Brain pericyte (primary cell): Measurements from ENCODE around the gene CNEP1R1.
"Not testable (repeated sequence)": the region's sequence is repeated elsewhere in the genome, so short reads cannot be mapped to it uniquely, and the experiment has no call there.

ENCODE experiments used
- DNase-seq: peaks from one replicate; pipeline ENCODE4 v3.0.0-alpha.2; 2012; ENCODE audit warnings: low read depth, low spot score

Gene CNEP1R1, protein sequence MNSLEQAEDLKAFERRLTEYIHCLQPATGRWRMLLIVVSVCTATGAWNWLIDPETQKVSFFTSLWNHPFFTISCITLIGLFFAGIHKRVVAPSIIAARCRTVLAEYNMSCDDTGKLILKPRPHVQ

DNA sequence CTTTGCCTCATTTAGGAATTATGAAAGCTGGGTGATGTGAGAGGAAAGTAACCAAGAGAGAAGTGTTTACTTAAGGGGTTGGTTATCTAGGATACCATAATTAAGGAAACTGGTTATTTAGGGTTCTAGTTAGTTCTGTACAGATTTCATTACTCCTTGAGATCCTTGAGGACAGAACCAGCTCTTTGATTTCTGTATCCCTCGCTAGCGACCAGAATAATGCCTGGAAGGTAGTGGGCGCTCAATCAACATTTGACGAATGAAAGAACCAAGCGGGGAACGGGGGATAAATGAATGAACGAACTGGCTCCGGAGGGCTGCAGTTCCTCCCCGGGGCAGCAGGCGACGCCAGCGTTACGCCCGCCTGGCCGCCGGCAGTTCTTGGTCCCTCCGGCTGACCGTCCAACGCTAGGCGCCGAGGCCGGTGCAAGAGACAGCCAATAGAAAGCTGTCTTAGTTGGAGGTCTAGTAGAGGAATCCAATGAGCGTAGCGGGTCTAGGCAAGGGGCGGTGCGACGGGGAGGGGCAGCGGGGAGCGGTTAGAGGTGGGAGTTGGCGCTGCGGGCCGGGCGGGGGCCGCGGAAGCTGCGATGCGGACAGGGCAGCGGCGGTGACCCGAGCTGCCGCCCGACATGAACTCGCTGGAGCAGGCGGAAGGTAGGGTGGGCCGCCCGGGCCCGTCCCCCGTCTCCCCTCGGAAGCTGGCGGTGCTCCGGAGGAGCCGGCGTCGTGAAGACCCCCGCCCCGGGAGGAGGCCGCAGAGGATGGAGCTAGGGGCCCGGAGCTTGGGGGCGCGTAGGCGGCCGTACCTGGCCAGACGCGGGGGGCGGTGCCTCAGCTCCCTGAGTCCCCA is at the start of gene CNEP1R1:
Gene CNEP1R1 (plus strand): TSS at position 542 of the 853 bp plus-strand sequence. CDS start 91 bp downstream, at position 633.
- DNase-seq = peak; percentile 95

DNA sequence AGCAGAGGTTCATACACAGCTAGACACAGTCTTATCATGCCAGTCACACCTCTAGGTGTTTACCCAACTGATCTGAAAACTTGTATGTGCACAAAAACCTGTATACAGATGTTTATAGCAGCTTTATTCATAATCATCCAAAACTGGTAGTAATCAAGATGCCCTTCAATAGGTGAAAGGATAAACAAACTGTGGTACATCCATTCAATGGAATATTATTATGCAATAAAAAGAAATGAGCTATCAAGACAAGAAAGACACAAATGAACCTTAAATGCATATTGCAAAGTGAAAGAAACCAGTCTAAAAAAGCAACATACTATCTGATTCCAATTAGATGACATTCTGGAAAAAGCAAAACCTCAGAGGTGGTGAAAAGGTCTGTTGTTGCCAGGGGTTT is 47.6 kb upstream of the CNEP1R1 start:
- no peak for DNase-seq

DNA sequence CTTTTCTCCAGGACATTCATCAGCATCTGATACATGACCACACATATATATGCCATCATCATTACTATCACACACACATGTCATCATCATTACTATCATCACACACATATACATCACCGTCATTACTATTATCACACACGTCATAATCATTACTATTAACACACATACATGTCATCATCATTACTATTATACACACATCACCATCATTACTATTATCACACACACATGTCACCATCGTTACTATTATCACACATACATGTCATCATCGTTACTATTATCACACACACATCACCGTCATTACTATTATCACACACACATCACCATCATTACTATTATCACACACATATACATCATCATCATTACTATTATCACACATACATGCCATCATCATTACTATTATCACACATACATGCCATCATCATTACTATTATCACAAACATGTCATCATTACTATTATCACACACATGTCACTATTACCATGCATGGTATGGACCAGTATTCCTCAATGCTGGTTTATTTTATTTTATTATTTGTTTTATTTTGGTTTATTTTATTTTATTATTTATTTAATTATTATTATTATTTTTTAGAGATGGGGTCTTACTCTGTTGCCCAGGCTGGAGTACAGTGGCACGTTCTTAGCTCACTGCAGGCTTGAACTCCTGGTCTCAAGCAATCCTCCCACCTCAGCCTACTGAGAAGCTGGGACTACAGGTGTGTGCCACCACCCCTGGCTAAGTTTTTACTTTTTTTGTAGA is 46.3 kb upstream of the CNEP1R1 start:
- no peak for DNase-seq

DNA sequence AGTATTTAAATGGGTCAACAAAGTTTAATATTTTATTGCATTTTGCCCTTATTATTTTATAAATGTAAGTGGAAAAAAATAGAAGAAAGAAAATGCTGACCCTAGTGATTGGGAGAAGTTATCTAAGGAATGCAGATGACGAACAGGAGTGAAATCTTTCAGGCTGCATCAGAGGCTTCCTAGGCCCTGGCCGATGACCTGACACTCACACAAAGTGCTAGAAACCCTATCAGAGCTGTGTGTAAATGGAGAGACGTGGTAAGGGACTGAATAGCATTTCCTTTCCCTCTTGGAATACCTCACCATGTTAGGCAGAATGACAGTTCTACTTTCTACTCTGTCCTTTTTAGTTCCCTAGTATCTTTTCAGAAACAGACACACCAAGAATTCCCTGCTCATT is 44.9 kb upstream of the CNEP1R1 start:
- no peak for DNase-seq

DNA sequence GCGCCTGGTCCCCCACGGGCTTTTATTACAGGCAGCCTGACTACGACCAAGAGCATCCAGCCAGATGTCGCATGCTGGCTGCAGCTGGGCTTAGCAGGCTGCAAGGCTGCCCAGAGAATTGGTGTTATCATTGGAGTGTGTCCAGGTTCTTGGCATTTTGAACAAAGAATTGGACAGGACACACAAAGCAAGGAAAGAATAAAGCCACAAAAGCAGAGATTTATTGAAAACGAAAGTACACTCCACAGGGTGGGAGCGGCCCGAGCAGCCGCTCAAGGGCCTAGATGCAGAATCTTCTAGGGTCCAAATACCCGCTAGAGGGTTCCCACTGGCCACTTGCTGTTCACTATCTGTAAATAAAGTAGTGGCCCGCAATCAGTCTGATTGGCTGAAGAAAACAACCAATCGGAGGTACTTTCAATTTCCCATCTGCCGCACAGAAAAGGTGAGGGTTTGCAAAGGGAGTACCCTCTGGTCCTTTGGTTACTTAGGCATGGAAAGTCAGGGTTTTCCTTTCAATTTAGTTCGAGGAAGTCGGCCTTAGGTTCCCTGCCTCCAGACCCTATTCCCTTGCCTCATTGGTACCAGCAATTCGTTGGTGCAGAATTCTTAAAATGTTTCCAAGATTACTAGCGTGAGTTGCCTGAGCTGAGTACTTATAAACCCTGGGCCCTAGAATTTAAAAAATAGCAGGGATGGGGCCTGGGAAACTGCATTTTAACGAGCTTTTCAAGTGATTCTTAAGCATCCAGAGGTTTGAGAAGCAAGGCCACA is 38.5 kb upstream of the CNEP1R1 start:
- DNase-seq = peak; percentile 36

DNA sequence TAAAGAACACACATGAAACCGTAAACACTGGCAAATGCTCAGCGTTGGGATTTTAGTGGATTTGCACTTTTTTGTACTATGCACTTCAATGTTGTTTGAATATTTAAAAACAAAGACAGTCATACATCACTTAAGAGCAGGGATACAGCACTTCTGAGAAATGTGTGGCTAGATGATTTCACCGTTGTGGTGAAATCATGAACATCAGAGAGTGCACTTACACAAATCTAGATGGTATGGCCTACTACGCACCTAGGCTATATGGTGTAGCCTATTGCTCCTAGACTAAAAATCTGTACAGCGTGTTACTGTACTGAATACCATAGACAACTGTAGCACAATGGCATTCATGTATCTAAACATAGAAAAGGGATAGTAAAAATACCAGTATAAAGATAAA is 37.6 kb upstream of the CNEP1R1 start:
- no peak for DNase-seq

DNA sequence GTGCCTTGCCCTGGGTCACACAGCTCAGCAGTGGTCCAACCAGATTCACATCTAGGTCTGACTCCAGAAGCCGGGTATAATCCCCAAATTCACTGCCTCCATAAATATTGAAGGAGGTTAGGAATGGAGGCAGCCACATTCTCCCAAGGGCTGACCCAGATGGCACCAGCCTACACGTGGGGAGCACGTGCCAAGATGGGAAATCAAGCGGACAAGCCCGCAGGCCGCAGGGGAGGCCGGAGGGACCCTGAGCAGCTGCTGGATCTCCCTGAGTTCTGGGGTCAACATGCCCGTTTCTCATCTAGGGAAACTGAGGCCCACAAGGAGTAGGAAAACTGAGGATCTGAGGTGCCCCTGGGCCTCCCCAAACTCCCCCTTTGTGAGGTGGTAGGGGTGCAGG is 32.2 kb upstream of the CNEP1R1 start:
- no peak for DNase-seq

DNA sequence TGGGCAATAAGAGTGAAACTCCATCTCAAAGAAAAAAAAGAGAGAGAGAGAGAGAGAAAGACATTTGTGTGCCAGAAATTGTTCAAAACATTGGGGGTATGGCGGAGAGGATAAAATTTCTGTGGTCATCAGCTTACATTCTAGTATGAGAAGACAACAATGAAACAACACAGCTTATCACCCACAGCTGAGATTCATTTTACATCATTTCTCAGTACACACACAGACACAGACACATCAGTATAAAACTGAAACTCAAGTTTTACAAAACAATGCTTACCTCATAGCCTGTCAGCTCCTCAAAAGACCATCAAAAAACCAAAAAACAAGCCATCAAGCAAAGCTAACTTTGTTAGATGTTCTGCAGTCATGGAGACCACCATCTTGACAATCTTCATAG is 31.4 kb upstream of the CNEP1R1 start:
- no peak for DNase-seq

DNA sequence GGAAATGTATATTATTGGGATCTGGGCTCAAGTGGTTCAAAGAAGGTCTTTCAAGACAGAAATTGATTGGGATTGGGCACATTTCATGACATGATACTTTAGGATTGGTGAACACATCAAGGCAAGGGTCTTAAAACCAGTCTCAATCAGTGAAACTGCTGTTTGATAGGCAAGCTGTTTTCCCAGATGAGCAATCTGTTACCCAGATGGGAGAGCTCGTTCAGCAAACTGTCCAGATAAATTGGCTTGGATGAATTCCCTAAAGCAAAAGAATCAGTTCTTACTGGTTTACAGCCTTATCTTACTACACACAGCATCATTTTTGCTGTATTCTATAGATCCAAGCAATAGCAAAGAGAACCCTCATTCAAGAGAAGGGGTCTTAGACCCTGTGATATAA is 31.0 kb upstream of the CNEP1R1 start:
- no peak for DNase-seq

DNA sequence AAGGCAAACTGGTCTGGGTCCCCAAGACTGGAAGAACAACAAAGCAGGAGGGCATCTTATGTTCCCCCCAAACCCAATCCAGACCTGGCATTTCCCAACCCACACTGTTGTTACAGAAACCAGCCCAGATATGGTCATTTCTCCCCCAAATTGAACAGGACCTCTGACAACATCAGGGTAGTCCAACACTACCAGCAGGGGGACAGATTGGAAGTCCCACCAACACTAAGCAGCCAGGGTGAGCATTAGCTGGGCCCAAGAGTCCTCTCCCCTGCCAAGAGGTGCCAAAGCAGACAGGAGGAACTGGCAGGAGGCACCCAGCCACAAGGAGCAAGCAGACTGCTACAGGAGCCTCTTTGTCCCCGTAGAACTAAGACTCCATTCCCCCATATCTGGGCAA is 29.3 kb upstream of the CNEP1R1 start:
- no peak for DNase-seq

DNA sequence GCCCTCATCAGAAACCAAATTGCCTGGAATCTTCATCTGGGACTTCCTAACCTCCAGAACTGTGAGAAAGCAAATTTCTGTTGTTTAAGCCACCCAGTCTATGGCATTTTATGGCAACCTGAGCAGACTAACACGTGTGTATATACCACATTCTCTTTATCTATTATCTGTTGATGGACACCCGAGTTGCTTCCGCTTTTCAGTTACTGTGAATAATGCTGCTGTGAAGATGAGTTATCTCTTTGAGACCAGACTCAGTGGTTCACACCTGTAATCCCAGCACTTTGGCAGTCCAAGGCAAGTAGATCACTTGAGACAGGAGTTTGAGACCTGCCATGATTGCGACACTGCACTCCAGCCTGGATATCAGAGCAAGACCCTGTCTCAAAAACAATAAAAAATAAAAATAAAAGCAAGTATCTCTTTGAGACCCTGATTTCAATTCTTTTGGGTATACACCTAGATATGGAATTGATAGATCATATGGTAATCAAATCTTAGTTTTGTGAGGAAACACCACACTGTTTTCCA is 27.2 kb upstream of the CNEP1R1 start:
- DNase-seq = no peak

DNA sequence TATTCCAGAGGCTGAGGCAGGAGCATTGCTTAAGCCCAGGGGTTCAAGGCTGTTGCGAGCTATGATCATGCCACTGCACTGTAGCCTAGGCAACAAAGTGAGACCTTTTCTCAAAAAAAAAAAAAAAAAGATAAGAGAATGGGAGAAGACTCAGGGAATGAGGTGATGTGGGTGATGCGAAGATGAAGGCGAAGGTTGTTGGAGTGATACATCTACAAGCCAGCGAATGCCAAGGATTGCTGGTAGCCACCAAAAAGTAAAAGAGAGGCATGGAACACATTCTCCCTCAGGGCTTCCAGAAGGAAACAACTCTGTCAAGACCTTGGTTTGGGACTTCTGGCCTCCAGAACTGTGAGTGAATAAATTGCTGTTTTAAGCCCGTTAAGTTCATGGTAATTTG is 26.0 kb upstream of the CNEP1R1 start:
- no peak for DNase-seq

DNA sequence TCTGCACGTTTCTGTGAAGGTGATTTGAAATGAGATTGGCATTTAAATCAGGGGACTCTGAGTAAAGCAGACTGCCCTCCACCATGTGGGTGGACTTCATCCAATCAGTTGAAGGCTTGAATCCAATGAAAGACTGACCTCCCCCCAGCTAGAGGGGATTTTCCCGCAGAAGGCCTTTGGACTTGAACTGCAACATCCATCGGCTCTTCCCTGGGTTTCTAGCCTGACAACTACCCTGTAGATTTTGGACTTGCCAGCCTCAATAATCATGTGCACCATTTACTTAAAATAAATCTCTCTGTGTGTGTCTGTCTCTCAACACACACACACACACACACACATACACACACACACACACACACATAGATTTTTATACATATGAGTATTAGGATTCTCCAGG is 23.9 kb upstream of the CNEP1R1 start:
- DNase-seq = no peak

DNA sequence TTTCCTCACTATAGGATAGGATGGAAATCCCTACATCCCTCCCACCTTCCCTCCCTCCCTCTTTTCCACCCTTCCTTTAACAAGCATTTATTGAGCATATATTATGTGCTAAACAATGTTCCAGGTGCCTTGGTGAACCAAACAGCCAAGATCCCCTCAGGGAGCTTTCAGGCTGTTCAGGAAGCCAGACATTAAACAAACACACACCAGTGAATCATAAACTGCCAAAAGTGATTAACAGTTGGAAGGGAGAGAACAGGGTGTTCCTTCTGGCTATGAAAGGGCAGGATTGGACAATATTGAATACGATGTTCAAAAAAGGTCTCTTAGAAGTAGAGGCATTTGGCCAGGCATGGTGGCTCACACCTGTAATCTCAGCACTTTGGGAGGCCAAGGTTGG is 22.8 kb upstream of the CNEP1R1 start:
- no peak for DNase-seq

DNA sequence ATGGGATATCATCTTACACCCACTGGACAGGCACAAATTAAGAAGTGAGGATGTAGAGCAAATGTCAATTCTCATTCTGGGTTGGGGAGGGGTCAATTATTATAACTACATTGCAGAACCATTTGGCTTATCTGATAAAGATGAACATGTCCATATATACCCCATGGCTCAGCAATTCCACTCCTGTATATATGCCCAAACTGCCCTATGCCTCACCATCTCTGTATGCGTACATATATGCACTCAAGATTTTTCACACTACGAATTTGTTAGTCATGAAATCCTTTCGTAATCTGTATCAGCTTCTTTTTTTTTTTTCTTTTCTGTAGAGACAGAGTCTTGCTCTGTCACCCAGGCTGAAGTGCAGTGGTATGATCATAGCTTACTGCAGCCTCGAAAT is 20.8 kb upstream of the CNEP1R1 start:
- DNase-seq = no peak

DNA sequence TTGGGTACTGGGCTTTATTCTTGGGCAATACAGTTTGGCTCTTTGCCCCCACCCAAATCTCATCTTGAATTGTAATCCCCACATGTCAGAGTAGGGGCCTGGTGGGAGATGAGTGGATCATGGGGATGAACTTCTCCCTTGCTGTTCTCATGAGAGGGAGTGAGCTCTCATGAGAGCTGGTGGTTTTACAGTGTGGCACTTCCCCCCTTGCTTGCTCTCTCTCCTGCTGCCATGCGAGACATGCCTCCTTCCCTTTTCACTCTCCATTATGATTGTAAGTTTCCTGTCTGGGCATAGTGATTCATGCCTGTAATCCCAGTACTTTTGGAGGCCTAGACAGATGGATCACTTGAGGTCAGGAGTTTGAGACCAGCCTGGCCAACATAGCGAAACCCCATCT is 18.1 kb upstream of the CNEP1R1 start:
- no peak for DNase-seq

DNA sequence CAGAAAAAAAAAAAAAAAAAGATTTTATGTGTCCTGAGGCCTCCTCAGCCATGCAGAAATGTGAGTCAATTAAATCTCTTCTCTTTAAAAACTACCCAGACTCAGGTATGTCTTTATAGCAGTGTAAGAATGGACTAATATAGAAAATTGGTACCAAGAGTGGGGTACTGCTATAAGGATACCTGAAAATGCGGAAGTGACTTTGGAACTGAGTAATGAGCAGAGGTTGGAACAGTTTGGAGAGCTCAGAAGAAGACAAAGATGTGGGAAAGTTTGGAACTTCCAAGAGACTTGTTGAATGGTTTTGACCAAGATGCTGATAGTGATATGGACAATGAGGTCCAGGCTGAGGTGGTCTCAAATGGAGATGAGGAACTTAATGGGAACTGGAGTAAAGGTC is 17.3 kb upstream of the CNEP1R1 start:
- no peak for DNase-seq

DNA sequence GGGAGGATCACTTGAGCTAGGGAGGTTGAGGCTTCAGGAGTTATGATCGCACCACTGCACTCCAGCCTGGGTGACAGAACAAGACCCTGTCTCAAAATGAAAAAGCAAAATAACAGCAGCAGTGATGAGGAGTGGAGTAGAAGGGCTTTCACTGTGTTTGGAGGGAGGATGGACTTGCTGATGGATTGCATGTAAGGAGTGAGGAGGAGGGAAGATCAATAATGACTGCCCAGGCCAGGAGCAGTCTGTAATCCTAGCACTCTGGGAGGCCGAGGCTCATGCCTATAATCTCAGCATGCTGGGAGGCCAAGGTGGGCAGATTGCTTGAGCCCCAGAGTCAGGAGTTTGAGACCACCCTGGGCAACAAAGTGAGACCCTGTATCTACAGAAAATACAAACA is 14.8 kb upstream of the CNEP1R1 start:
- DNase-seq = no peak

DNA sequence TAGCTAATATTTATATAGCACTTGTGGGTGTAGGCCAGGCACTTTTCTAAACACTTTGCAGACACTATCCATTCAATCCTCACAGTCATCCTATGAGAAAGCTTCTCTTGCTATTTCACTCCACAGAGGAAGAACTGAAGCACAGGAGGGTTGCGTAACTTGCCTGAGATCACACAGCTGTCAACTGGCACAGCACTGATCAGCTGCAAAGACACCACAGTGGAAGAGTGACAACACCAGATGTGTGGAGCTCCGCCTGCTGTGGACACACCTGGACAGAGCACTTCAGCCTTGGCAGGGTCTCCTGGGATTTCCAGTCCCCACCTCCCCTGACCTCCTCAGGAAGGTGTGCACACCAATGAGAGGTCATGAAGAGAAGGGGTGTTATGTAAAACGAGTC is 13.3 kb upstream of the CNEP1R1 start:
- no peak for DNase-seq

DNA sequence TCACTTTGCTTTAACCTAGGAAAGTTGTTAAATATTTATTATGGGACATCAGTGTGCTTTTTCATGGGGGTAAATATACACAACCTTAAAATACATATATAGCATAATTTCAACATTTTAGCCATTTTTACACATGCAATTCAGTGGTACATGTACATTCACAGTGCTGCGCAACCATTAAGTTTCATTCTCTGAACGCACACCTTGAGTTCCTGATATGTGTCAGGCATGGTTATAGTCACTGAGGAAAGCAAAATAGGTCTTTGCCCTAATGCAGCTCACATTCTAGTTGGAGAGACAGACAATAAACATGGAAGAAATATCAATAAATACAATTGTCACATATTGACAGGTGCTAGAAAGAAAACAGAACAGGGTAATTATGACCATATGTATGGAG is 12.8 kb upstream of the CNEP1R1 start:
- DNase-seq = no peak

DNA sequence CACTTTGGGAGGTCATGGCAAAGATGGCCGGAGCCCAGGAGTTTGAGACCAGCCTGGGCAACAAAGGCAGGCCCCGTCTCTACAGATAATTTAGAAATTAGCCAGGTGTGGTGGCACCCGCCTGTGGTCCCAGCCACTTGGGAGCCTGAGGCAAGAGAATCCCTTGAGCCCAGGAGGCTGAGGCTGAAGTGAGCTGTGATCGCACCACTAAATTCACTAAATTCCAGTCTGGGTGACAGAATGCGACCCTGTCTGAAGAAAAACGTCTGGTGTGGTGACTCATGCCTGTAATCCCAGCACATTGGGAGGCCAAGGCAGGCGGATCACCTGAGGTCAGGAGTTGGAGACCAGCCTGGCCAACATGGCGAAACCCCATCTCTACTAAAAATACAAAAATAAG is 10.8 kb upstream of the CNEP1R1 start:
- not testable (repeated sequence) for DNase-seq

DNA sequence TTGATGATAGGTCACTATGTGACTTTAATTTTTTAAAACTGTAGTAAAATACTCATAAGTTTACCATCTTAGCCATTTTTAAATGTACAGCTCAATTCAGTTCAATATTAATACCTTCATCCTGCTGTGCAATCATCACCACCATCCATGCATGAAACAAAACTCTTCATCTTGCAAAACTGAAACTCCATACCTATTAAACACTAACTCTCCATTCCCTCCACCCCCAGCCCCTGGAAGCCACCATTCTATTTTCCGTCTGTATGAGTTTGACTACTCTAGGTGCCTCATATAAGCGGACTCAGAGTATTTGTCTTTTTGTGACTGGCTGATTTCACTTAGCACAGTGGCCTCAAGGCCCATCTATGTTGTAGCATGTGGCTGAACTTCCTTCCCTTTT is 9.4 kb upstream of the CNEP1R1 start:
- no peak for DNase-seq
